DOHH2 (cell line): ENCODE results near the gene DELE1.

Experiments used
- CTCF ChIP-seq: fragments of 200-600 bp; sonication (generic); IDR thresholded peaks from one replicate; pipeline ENCODE4 v1.5.1; 2014; ENCODE audit warnings: antibody characterized with exemption, mild to moderate bottlenecking, low read depth, low read length; ENCODE audit not compliant: poor library complexity, severe bottlenecking
- EZH2phosphoT487 ChIP-seq: fragments of 200-600 bp; sonication (generic); IDR thresholded peaks from 2 replicates; pipeline ENCODE4 v1.6.1; 2017; ENCODE audit warnings: borderline replicate concordance, mild to moderate bottlenecking, antibody characterized with exemption, low read length, moderate library complexity, mixed read lengths

- TF ChIP-seq EZH2phosphoT487 (no peak), CTCF (no peak)
Measured at GRCh38 chr5:141928051-141928450, 4.4 kb downstream of the DELE1 start.
